CD4-positive, alpha-beta T cell treated with Interleukin-21 for 1 hour (primary cell): ENCODE measurements around the gene COPG2.
"Not testable (repeated sequence)": the region's sequence is repeated elsewhere in the genome, so short reads cannot be mapped to it uniquely, and the experiment has no call there.

ENCODE experiments used
- DNase-seq: peaks from one replicate; pipeline ENCODE4 v3.0.0-alpha.2; 2020

The COPG2 gene

GRCh38 chr7:130559184-130559583 is 109.4 kb downstream of the COPG2 start:
- no peak for DNase-seq

GRCh38 chr7:130554481-130554880 is 114.1 kb downstream of the COPG2 start:
- DNase-seq = no peak

- DNase-seq = no peak
These were observed 115.0 kb downstream of the COPG2 start for GRCh38 chr7:130553398-130554029.

GRCh38 chr7:130544356-130544755 is 124.2 kb downstream of the COPG2 start:
- DNase-seq = no peak

GRCh38 chr7:130543487-130544010 is 125.0 kb downstream of the COPG2 start:
- DNase-seq = no peak

GRCh38 chr7:130542297-130542696 is 126.3 kb downstream of the COPG2 start:
- not testable (repeated sequence) for DNase-seq

GRCh38 chr7:130541287-130541686 is 127.3 kb downstream of the COPG2 start:
- DNase-seq = not testable (repeated sequence)

GRCh38 chr7:130537894-130538293 is 130.7 kb downstream of the COPG2 start:
- not testable (repeated sequence) for DNase-seq

GRCh38 chr7:130529417-130529816 is 139.1 kb downstream of the COPG2 start:
- DNase-seq = no peak

- DNase-seq = not testable (repeated sequence)
These were observed 140.7 kb downstream of the COPG2 start for GRCh38 chr7:130527752-130528355.

GRCh38 chr7:130524628-130525027 is 143.9 kb downstream of the COPG2 start:
- DNase-seq = no peak

- not testable (repeated sequence) for DNase-seq
These were observed 144.9 kb downstream of the COPG2 start for GRCh38 chr7:130523519-130524125.

GRCh38 chr7:130521258-130521951 is 147.1 kb downstream of the COPG2 start:
- DNase-seq = no peak

- no peak for DNase-seq
These were observed 153.1 kb downstream of the COPG2 start for GRCh38 chr7:130515315-130516040.

GRCh38 chr7:130513447-130513846 is 155.1 kb downstream of the COPG2 start:
- no peak for DNase-seq

- DNase-seq = not testable (repeated sequence)
These were observed 156.5 kb downstream of the COPG2 start for GRCh38 chr7:130512038-130512437.

GRCh38 chr7:130506358-130506757 is 162.2 kb downstream of the COPG2 start:
- DNase-seq = no peak

- DNase-seq = no peak
These were observed 162.8 kb downstream of the COPG2 start for GRCh38 chr7:130505753-130506152.

- DNase-seq = no peak
These were observed 167.6 kb downstream of the COPG2 start for GRCh38 chr7:130500910-130501309.

GRCh38 chr7:130500463-130500862 is 168.1 kb downstream of the COPG2 start:
- DNase-seq = no peak

- DNase-seq = no peak
These were observed 174.1 kb downstream of the COPG2 start for GRCh38 chr7:130494431-130494858.

GRCh38 chr7:130493275-130493873 is 175.2 kb downstream of the COPG2 start:
- DNase-seq = no peak
